Activated CD8-positive, alpha-beta T cell treated with anti-CD3 and anti-CD28 coated beads for 36 hours (primary cell): Measurements from ENCODE around the gene SPTBN1. TPM values are rescaled to one million over a fixed set of nuclear protein-coding genes. Genes with fewer than 3 reads are reported as not detected.
"Not testable (repeated sequence)": the region's sequence is repeated elsewhere in the genome, so short reads cannot be mapped to it uniquely, and the experiment has no call there.

Experiments
- ATAC-seq: fragments of 200-7000 bp; cut with Tn5 transposase; one replicate; pipeline ENCODE4 v1.10.0; 2021; ENCODE audit warnings: mild to moderate bottlenecking, moderate library complexity
- CTCF ChIA-PET: fragments of 350-600 bp; sonication (Branson Sonifier 250); formaldehyde crosslinking; loops from one replicate; lab custom pipeline; 2021; ENCODE audit warnings: antibody characterized with exemption; lab: Charles Lee
- POLR2A ChIA-PET: fragments of 350-600 bp; sonication (Branson Sonifier 250); formaldehyde crosslinking; loops from one replicate; lab custom pipeline; 2021; ENCODE audit warnings: antibody characterized with exemption; lab: Charles Lee
- DNase-seq: peaks from one replicate; pipeline ENCODE4 v3.0.0-alpha.2; 2020
- H3K27ac Mint-ChIP-seq: one replicate; pipeline ENCODE4 v1.8.0; 2021; ENCODE audit warnings: mild to moderate bottlenecking, mixed read lengths
- H3K27me3 Mint-ChIP-seq: one replicate; pipeline ENCODE4 v1.8.0; 2021; ENCODE audit warnings: mixed read lengths
- H3K36me3 Mint-ChIP-seq: one replicate; pipeline ENCODE4 v1.8.0; 2021; ENCODE audit warnings: low read depth, mixed read lengths
- H3K4me1 Mint-ChIP-seq: one replicate; pipeline ENCODE4 v1.8.0; 2021; ENCODE audit warnings: low read depth, mixed read lengths
- H3K4me3 Mint-ChIP-seq: one replicate; pipeline ENCODE4 v1.8.0; 2021; ENCODE audit warnings: mild to moderate bottlenecking, moderate library complexity, mixed read lengths
- H3K9me3 Mint-ChIP-seq: one replicate; pipeline ENCODE4 v1.8.0; 2021; ENCODE audit warnings: mixed read lengths
- CTCF ChIP-seq: fragments of 200-600 bp; IDR thresholded peaks from one replicate; pipeline ENCODE4 v1.8.0; 2022; ENCODE audit warnings: antibody characterized with exemption, mild to moderate bottlenecking
- intact Hi-C: fragments of 100-400 bp; cut with micrococcal nuclease; formaldehyde crosslinking; loops from one replicate; pipeline ENCODE4 v1.10.0; 2022
- total RNA-seq, 2 experiments: library from RNA; stranded (reverse); gene quantifications; one replicate each; pipeline ENCODE4 v1.2.3, GENCODE V29; 2021

Gene SPTBN1
- total RNA-seq, 2 experiments from 2014 or later = 91.8 to 91.9 TPM

GRCh38 chr2:54503192-54503591 lies 47.1 kb downstream of the SPTBN1 start:
- no peak overlapping the region for H3K4me3 Mint-ChIP-seq
- intact Hi-C loops = loop anchor here (5.0 kb wide), 1 partner anchor 401 kb away; no protein-coding TSS in a partner anchor
- ChIA-PET POLR2A (no interaction called here), CTCF (interaction anchor here (0.6 to 4.7 kb wide), 14 partner anchors 13 to 398 kb away, joined by 3 to 34 read pairs (median 4); no protein-coding TSS in a partner anchor)
- TF ChIP-seq CTCF = peak; percentile 54
- H3K27me3 Mint-ChIP-seq = peaks cover 3% of the 10 kb centered on the region
- peak; percentile 68 for DNase-seq
- H3K27ac Mint-ChIP-seq = no peak overlapping the region
- no peaks in the 10 kb centered on the region for H3K36me3 Mint-ChIP-seq
- no peaks in the 10 kb centered on the region for H3K9me3 Mint-ChIP-seq
- no peaks in the 10 kb centered on the region for H3K4me1 Mint-ChIP-seq
- ATAC-seq = peak; percentile 65

- CTCF ChIA-PET = interaction anchor here (1.2 to 4.7 kb wide), 5 partner anchors 14 to 399 kb away, joined by 3 to 34 read pairs (median 6); no protein-coding TSS in a partner anchor
- Mint-ChIP-seq H3K27me3 (peaks cover 2% of the 10 kb centered on the region), H3K36me3 (no peaks in the 10 kb centered on the region), H3K9me3 (no peaks in the 10 kb centered on the region), H3K4me1 (no peaks in the 10 kb centered on the region), H3K4me3 (no peak overlapping the region), H3K27ac (no peak overlapping the region)
- no peak for DNase-seq
- POLR2A ChIA-PET = no interaction called here
- no peak for TF ChIP-seq CTCF
- intact Hi-C loops = loop anchor here (5.0 kb wide), 1 partner anchor 402 kb away; no protein-coding TSS in a partner anchor
- no peak for ATAC-seq
These were observed 47.7 kb downstream of the SPTBN1 start for GRCh38 chr2:54503828-54504227.

- CTCF ChIA-PET = interaction anchor here (1.7 kb wide), 2 partner anchors 200 to 398 kb away, joined by 4 to 6 read pairs; no protein-coding TSS in a partner anchor
- intact Hi-C loops = loop anchor here (5.0 kb wide), 1 partner anchor 403 kb away; no protein-coding TSS in a partner anchor
- Mint-ChIP-seq H3K36me3 (no peaks in the 10 kb centered on the region), H3K27me3 (peaks cover 2% of the 10 kb centered on the region), H3K9me3 (no peaks in the 10 kb centered on the region), H3K4me1 (no peaks in the 10 kb centered on the region), H3K27ac (no peak overlapping the region), H3K4me3 (no peak overlapping the region)
- TF ChIP-seq CTCF = no peak
- no peak for ATAC-seq
- POLR2A ChIA-PET = no interaction called here
- DNase-seq = no peak
These were observed 48.7 kb downstream of the SPTBN1 start for GRCh38 chr2:54504866-54505265.

- ATAC-seq = no peak
- Mint-ChIP-seq H3K36me3 (no peaks in the 10 kb centered on the region), H3K9me3 (no peaks in the 10 kb centered on the region), H3K27me3 (no peaks in the 10 kb centered on the region), H3K4me3 (no peak overlapping the region), H3K27ac (no peak overlapping the region), H3K4me1 (peaks cover 1% of the 10 kb centered on the region)
- no peak for DNase-seq
- POLR2A ChIA-PET = no interaction called here
- CTCF ChIA-PET = no interaction called here
- TF ChIP-seq CTCF = no peak
- intact Hi-C loops = no loop called here
These were observed 52.4 kb downstream of the SPTBN1 start for GRCh38 chr2:54508541-54508940.

GRCh38 chr2:54509043-54509442 lies 52.9 kb downstream of the SPTBN1 start:
- H3K27ac Mint-ChIP-seq, H3K36me3 Mint-ChIP-seq, CTCF ChIA-PET, ATAC-seq, DNase-seq, intact Hi-C loops, H3K4me1 Mint-ChIP-seq, POLR2A ChIA-PET, H3K4me3 Mint-ChIP-seq, H3K27me3 Mint-ChIP-seq, H3K9me3 Mint-ChIP-seq: not testable (repeated sequence)
